Testis (tissue), 2 donors: Measurements from ENCODE around the gene MKNK1.

Source experiments
- POLR2A ChIP-seq: fragments of 450-650 bp; IDR thresholded peaks from one replicate; pipeline ENCODE4 v1.6.1; 2017; ENCODE audit warnings: antibody characterized with exemption, mild to moderate bottlenecking, moderate library complexity
- TF ChIP-seq, protein P1 (sequence below), 3 experiments: fragments of 450-650 bp in 2 of 3; fragments of 200-600 bp in 1 of 3; sonication (generic) in 1 of 3; IDR thresholded peaks; one replicate each; pipeline ENCODE4 v1.5.1; 2016 to 2019; ENCODE audit warnings: antibody characterized with exemption in 3 of 3, mild to moderate bottlenecking in 2 of 3, moderate library complexity in 1 of 3

DNA sequence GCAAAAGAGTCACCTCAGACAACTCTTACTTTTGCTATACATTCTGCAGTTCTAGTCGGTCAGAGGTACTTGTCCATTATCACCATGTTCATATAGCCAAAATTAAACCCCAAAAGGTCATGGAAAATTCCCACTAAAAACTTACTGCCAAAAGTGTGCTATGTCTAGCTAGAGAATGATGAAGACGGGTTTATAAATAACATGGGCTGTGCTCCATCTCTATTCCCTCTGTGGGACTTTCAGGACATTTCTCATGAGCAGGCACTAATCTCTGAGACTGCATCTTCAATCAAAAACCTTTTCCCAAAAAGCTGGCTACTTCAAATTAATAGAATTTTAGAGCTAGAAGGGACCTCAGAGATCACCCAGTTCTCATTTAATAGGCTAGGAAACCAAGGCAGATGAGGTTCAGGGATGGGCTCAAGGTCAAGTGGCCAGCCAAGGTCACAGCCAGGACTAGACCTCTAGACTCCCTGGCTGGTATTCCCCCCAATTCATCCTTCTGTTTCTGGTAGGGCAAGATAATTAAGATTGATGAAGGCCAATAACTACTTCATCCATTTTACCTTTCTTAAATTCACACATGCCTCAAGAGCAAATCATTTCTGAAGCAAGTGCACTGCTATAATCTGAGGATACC, 33.5 kb upstream of the MKNK1 start:
- TF ChIP-seq, protein P1, sequence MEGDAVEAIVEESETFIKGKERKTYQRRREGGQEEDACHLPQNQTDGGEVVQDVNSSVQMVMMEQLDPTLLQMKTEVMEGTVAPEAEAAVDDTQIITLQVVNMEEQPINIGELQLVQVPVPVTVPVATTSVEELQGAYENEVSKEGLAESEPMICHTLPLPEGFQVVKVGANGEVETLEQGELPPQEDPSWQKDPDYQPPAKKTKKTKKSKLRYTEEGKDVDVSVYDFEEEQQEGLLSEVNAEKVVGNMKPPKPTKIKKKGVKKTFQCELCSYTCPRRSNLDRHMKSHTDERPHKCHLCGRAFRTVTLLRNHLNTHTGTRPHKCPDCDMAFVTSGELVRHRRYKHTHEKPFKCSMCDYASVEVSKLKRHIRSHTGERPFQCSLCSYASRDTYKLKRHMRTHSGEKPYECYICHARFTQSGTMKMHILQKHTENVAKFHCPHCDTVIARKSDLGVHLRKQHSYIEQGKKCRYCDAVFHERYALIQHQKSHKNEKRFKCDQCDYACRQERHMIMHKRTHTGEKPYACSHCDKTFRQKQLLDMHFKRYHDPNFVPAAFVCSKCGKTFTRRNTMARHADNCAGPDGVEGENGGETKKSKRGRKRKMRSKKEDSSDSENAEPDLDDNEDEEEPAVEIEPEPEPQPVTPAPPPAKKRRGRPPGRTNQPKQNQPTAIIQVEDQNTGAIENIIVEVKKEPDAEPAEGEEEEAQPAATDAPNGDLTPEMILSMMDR (IDR thresholded peaks at IDR 0.05): no peak
- TF ChIP-seq POLR2A: no peak
